HepG2 (cell line): ENCODE measurements around the gene TNFAIP8L1. TPM values are rescaled to one million over a fixed set of nuclear protein-coding genes. Genes with fewer than 3 reads are reported as not detected.

Experiments
- GABPB1 ChIP-seq: IDR thresholded peaks from 2 replicates; pipeline ENCODE4 v1.6.1; 2016; ENCODE audit warnings: mild to moderate bottlenecking, missing genetic modification reagents, moderate library complexity, missing compliant biosample characterization
- GFI1 ChIP-seq: sonication (generic); formaldehyde crosslinking; IDR thresholded peaks from 2 replicates; pipeline ENCODE4 v1.5.0; 2020; ENCODE audit warnings: missing genetic modification reagents, mild to moderate bottlenecking, borderline replicate concordance
- HMGXB4 ChIP-seq, 2 experiments: sonication (generic) in 1 of 2; formaldehyde crosslinking in 1 of 2; IDR thresholded peaks; 2 replicates each; pipeline versions ENCODE4 v1.4.0 to v1.6.1; 2018 to 2020; ENCODE audit warnings: missing genetic modification reagents in 2 of 2, borderline replicate concordance in 1 of 2, low read depth in 1 of 2, mild to moderate bottlenecking in 1 of 2, missing biosample characterization in 1 of 2
- HOXA5 ChIP-seq: sonication (generic); formaldehyde crosslinking; IDR thresholded peaks from 2 replicates; pipeline ENCODE4 v1.4.0; 2020; ENCODE audit warnings: missing genetic modification reagents
- MEF2D ChIP-seq: sonication (generic); formaldehyde crosslinking; IDR thresholded peaks from 2 replicates; pipeline ENCODE4 v1.5.1; 2020; ENCODE audit warnings: mild to moderate bottlenecking, missing genetic modification reagents
- MXI1 ChIP-seq: IDR thresholded peaks from 3 replicates; pipeline ENCODE4 v1.6.1; 2012; ENCODE audit warnings: low read depth, low read length, inconsistent platforms, borderline replicate concordance
- POGK ChIP-seq: sonication (generic); formaldehyde crosslinking; conservative IDR thresholded peaks from 2 replicates; pipeline ENCODE4 v1.8.0; 2022; ENCODE audit warnings: mild to moderate bottlenecking, moderate library complexity, missing genetic modification reagents
- PRMT3 ChIP-seq: sonication (generic); formaldehyde crosslinking; IDR thresholded peaks from 2 replicates; pipeline ENCODE4 v1.8.1; 2022; ENCODE audit warnings: low read depth, mild to moderate bottlenecking, moderate library complexity, missing genetic modification reagents, borderline replicate concordance
- TEAD3 ChIP-seq: optimal IDR thresholded peaks from 2 replicates; pipeline ENCODE3; 2016; ENCODE audit warnings: borderline replicate concordance
- ZNF687 ChIP-seq: sonication (generic); formaldehyde crosslinking; IDR thresholded peaks from 2 replicates; pipeline ENCODE4 v1.5.1; 2020; ENCODE audit warnings: mild to moderate bottlenecking, missing genetic modification reagents, moderate library complexity
- ZNF883 ChIP-seq: sonication (generic); formaldehyde crosslinking; IDR thresholded peaks from 2 replicates; pipeline ENCODE4 v1.5.1; 2020; ENCODE audit warnings: mild to moderate bottlenecking, missing genetic modification reagents; ENCODE audit errors: not compliant biosample characterization
- polyA plus RNA-seq, 8 experiments: library from polyadenylated mRNA; depleted of rRNA in 3 of 8; stranded (reverse) in 7 of 8; unstranded in 1 of 8; fragments of >200 nt; fragmentation: Illumina TruSeq in 4 of 8; extraction: Trizol in 4 of 8; gene quantifications; 2 replicates each; pipeline versions ENCODE4 v1.2.1 to v1.2.3, GENCODE V29; 2011 to 2016; ENCODE audit warnings: low read depth in 4 of 8, missing spikeins in 1 of 8, mixed read lengths in 1 of 8; ENCODE audit not compliant: insufficient read depth in 1 of 8
- total RNA-seq, 5 experiments: library from RNA; depleted of rRNA; stranded (reverse); fragments of >200 nt; fragmentation: Illumina TruSeq; extraction: Trizol; gene quantifications; 2 replicates each; pipeline ENCODE4 v1.2.3, GENCODE V29; 2016; ENCODE audit warnings: low read depth in 1 of 5
- TF ChIP-seq, protein P1 (sequence below): sonication (generic); IDR thresholded peaks from 2 replicates; pipeline ENCODE4 v1.6.1; 2016; ENCODE audit warnings: low read depth, borderline replicate concordance
- TF ChIP-seq, protein P2 (sequence below): sonication (generic); formaldehyde crosslinking; IDR thresholded peaks from 2 replicates; pipeline ENCODE4 v1.9.0; 2022; ENCODE audit warnings: low read depth, missing genetic modification reagents
- TF ChIP-seq, protein P3 (sequence below): sonication (generic); formaldehyde crosslinking; IDR thresholded peaks from 2 replicates; pipeline ENCODE4 v1.4.0; 2020; ENCODE audit warnings: missing genetic modification reagents, mild to moderate bottlenecking, borderline replicate concordance

The TNFAIP8L1 gene
- total and polyA plus RNA-seq, 2 of the 13 experiments (the other 11 are each of a cell fraction or from before 2014, with no cell fraction given), result 13.4 to 21.4 TPM

GRCh38 chr19:4622695-4623421 is 16.5 kb upstream of the TNFAIP8L1 start (continued):
- TF ChIP-seq ZNF687 (CRISPR knock-in tag), result peak; percentile 21; the same call in 1 of the 2 replicates
- TF ChIP-seq, protein P1, sequence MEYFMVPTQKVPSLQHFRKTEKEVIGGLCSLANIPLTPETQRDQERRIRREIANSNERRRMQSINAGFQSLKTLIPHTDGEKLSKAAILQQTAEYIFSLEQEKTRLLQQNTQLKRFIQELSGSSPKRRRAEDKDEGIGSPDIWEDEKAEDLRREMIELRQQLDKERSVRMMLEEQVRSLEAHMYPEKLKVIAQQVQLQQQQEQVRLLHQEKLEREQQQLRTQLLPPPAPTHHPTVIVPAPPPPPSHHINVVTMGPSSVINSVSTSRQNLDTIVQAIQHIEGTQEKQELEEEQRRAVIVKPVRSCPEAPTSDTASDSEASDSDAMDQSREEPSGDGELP, result peak; percentile 24; the same call in 1 of the 2 replicates
- TF ChIP-seq MXI1, result peak; percentile 30; the same call in 1 of the 3 replicates
- TF ChIP-seq PRMT3, result no peak
- peak; percentile 11 for TF ChIP-seq TEAD3 (CRISPR knock-in tag)
- no peak for TF ChIP-seq ZNF883
- TF ChIP-seq, protein P2, sequence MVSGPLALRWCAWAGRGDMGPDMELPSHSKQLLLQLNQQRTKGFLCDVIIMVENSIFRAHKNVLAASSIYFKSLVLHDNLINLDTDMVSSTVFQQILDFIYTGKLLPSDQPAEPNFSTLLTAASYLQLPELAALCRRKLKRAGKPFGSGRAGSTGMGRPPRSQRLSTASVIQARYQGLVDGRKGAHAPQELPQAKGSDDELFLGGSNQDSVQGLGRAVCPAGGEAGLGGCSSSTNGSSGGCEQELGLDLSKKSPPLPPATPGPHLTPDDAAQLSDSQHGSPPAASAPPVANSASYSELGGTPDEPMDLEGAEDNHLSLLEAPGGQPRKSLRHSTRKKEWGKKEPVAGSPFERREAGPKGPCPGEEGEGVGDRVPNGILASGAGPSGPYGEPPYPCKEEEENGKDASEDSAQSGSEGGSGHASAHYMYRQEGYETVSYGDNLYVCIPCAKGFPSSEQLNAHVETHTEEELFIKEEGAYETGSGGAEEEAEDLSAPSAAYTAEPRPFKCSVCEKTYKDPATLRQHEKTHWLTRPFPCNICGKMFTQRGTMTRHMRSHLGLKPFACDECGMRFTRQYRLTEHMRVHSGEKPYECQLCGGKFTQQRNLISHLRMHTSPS (CRISPR knock-in tag), result no peak
- 0 out of 4 replicates have a peak, but pooled peaks of 1 of the 2 experiments have one; percentile 6 for TF ChIP-seq HMGXB4 (CRISPR knock-in tag; IDR thresholded peaks at IDR 0.05; ENCODE audit: borderline replicate concordance in 1 of 2, low read depth in 1 of 2)
- TF ChIP-seq, protein P3, sequence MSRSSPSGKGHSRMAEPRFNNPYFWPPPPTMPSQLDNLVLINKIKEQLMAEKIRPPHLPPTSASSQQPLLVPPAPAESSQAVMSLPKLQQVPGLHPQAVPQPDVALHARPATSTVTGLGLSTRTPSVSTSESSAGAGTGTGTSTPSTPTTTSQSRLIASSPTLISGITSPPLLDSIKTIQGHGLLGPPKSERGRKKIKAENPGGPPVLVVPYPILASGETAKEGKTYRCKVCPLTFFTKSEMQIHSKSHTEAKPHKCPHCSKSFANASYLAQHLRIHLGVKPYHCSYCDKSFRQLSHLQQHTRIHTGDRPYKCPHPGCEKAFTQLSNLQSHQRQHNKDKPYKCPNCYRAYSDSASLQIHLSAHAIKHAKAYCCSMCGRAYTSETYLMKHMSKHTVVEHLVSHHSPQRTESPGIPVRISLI (CRISPR knock-in tag), result peak; percentile 80; the same call in 1 of the 2 replicates
- 0 out of 2 replicates have a peak, but pooled peaks have one; percentile 12 for TF ChIP-seq MEF2D
- 0 out of 2 replicates have a peak, but pooled peaks have one; percentile 7 for TF ChIP-seq GFI1 (CRISPR knock-in tag)
- no peak for TF ChIP-seq GABPB1 (CRISPR knock-in tag)
- TF ChIP-seq POGK (CRISPR knock-in tag), result 0 out of 2 replicates have a peak, but pooled peaks have one; percentile 8
- TF ChIP-seq HOXA5 (CRISPR knock-in tag), result no peak
